SU-DHL-6 (cell line): Measurements from ENCODE around the gene PAK2.

Source experiments
- EZH2phosphoT487 ChIP-seq: fragments of 200-600 bp; sonication (generic), shearing (Covaris generic); conservative IDR thresholded peaks from 2 replicates; pipeline ENCODE4 v1.6.1; 2018; ENCODE audit warnings: mild to moderate bottlenecking, antibody characterized with exemption, low read length, moderate library complexity, mixed read lengths
- TF ChIP-seq, protein P1 (sequence below): fragments of 200-600 bp; sonication (generic); IDR thresholded peaks from one replicate; pipeline ENCODE4 v1.5.1; 2017; ENCODE audit warnings: antibody characterized with exemption, mild to moderate bottlenecking, low read length, moderate library complexity; ENCODE audit not compliant: insufficient read depth, poor library complexity, severe bottlenecking

GRCh38 chr3:196843435-196844110, 103.9 kb downstream of the PAK2 start:
- TF ChIP-seq, protein P1, sequence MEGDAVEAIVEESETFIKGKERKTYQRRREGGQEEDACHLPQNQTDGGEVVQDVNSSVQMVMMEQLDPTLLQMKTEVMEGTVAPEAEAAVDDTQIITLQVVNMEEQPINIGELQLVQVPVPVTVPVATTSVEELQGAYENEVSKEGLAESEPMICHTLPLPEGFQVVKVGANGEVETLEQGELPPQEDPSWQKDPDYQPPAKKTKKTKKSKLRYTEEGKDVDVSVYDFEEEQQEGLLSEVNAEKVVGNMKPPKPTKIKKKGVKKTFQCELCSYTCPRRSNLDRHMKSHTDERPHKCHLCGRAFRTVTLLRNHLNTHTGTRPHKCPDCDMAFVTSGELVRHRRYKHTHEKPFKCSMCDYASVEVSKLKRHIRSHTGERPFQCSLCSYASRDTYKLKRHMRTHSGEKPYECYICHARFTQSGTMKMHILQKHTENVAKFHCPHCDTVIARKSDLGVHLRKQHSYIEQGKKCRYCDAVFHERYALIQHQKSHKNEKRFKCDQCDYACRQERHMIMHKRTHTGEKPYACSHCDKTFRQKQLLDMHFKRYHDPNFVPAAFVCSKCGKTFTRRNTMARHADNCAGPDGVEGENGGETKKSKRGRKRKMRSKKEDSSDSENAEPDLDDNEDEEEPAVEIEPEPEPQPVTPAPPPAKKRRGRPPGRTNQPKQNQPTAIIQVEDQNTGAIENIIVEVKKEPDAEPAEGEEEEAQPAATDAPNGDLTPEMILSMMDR: no peak
- TF ChIP-seq EZH2phosphoT487: no peak
